CD8-positive, alpha-beta memory T cell (primary cell): Measurements from ENCODE around the gene PGBD4. TPM values are rescaled to one million over a fixed set of nuclear protein-coding genes. Genes with fewer than 3 reads are reported as not detected.

ENCODE experiments used
- CTCF ChIA-PET: fragments of 350-600 bp; sonication (Branson Sonifier 250); formaldehyde crosslinking; loops from one replicate; lab custom pipeline; 2021; ENCODE audit warnings: antibody characterized with exemption; lab: Charles Lee
- POLR2A ChIA-PET: fragments of 350-600 bp; sonication (Branson Sonifier 250); formaldehyde crosslinking; loops from one replicate; lab custom pipeline; 2021; ENCODE audit warnings: antibody characterized with exemption; lab: Charles Lee
- DNase-seq, 5 donors: peaks; one replicate each; pipeline versions ENCODE4 v3.0.0 to v3.0.0-alpha.2; 2020 to 2022; ENCODE audit warnings: mixed read lengths in 1 of 5
- H3K27ac ChIP-seq: one replicate; pipeline ENCODE4 v1.7.0; 2013; ENCODE audit warnings: low read depth, mild to moderate bottlenecking, low read length, moderate library complexity
- H3K27me3 ChIP-seq: 2 replicates; pipeline ENCODE4 v1.7.0; 2013; ENCODE audit warnings: low read length, mild to moderate bottlenecking; ENCODE audit not compliant: insufficient read depth, poor library complexity, severe bottlenecking
- H3K36me3 ChIP-seq: 2 replicates; pipeline ENCODE4 v1.7.0; 2013; ENCODE audit warnings: mild to moderate bottlenecking, low read length, moderate library complexity; ENCODE audit not compliant: insufficient read depth
- H3K4me1 ChIP-seq: 2 replicates; pipeline ENCODE4 v1.7.0; 2013; ENCODE audit warnings: mild to moderate bottlenecking, low read length, moderate library complexity; ENCODE audit not compliant: insufficient read depth
- H3K4me3 ChIP-seq: 2 replicates; pipeline ENCODE4 v1.7.0; 2013; ENCODE audit warnings: mild to moderate bottlenecking, low read length
- H3K9me3 ChIP-seq: 2 replicates; pipeline ENCODE4 v1.7.0; 2013; ENCODE audit warnings: mild to moderate bottlenecking, low read length
- H3K27ac Mint-ChIP-seq, 8 donors: one replicate each; pipeline ENCODE4 v1.8.0; 2020 to 2021; ENCODE audit warnings: mixed read lengths in 8 of 8, mild to moderate bottlenecking in 6 of 8, inconsistent platforms in 3 of 8, moderate library complexity in 3 of 8
- H3K27me3 Mint-ChIP-seq, 2 donors: one replicate each; pipeline ENCODE4 v1.8.0; 2020 to 2021; ENCODE audit warnings: mixed read lengths in 2 of 2, mild to moderate bottlenecking in 1 of 2, moderate library complexity in 1 of 2
- H3K36me3 Mint-ChIP-seq, 3 donors: one replicate each; pipeline ENCODE4 v1.8.0; 2020 to 2021; ENCODE audit warnings: mixed read lengths in 3 of 3, inconsistent platforms in 1 of 3, mild to moderate bottlenecking in 1 of 3
- H3K4me1 Mint-ChIP-seq, 3 donors: one replicate each; pipeline ENCODE4 v1.8.0; 2020 to 2021; ENCODE audit warnings: mixed read lengths in 3 of 3, inconsistent platforms in 1 of 3, mild to moderate bottlenecking in 1 of 3
- H3K4me3 Mint-ChIP-seq, 7 donors: one replicate each; pipeline ENCODE4 v1.8.0; 2020 to 2021; ENCODE audit warnings: mixed read lengths in 7 of 7, mild to moderate bottlenecking in 6 of 7, moderate library complexity in 4 of 7, inconsistent platforms in 2 of 7
- H3K9me3 Mint-ChIP-seq, 5 donors: one replicate each; pipeline ENCODE4 v1.8.0; 2020 to 2022; ENCODE audit warnings: mixed read lengths in 5 of 5, mild to moderate bottlenecking in 3 of 5, moderate library complexity in 2 of 5, inconsistent platforms in 1 of 5
- polyA plus RNA-seq: library from polyadenylated mRNA; unstranded; fragments of 300-500 nt; fragmentation: Illumina TruSeq; gene quantifications from one replicate; pipeline ENCODE4 v1.2.3, GENCODE V29; 2021
- total RNA-seq, 2 experiments: library from RNA; stranded (reverse); gene quantifications; one replicate each; pipeline ENCODE4 v1.2.3, GENCODE V29; 2021

Gene PGBD4
- total and polyA plus RNA-seq, 3 experiments from 2014 or later = 1.4 to 3.2 (median 2.8) TPM

- Histone ChIP-seq H3K27ac (no peak overlapping the region), H3K4me3 (no peak overlapping the region), H3K4me1 (no peaks in the 10 kb centered on the region), H3K9me3 (no peaks in the 10 kb centered on the region), H3K36me3 (no peaks in the 10 kb centered on the region), H3K27me3 (no peaks in the 10 kb centered on the region)
- Mint-ChIP-seq H3K9me3 (no peaks in the 10 kb centered on the region), H3K4me1 (peaks cover 3 to 5% (median 4%) of the 10 kb centered on the region in 3 donors), H3K36me3 (no peaks in the 10 kb centered on the region), H3K27me3 (no peaks in the 10 kb centered on the region), H3K27ac (peak overlapping the region in 2 of 8 donors; percentile 21 to 61), H3K4me3 (no peak overlapping the region)
- CTCF ChIA-PET = interaction anchor here (0.7 to 1.9 kb wide), 2 partner anchors 34 to 523 kb away, joined by 3 to 4 read pairs; no protein-coding TSS in a partner anchor
- POLR2A ChIA-PET = no interaction called here
- DNase-seq = no peak
Measured at GRCh38 chr15:34065261-34065660, 36.6 kb upstream of the PGBD4 start.

- H3K36me3 Mint-ChIP-seq = no peaks in the 10 kb centered on the region
- H3K9me3 Mint-ChIP-seq = no peaks in the 10 kb centered on the region
- no peak overlapping the region for H3K4me3 ChIP-seq
- H3K36me3 ChIP-seq = no peaks in the 10 kb centered on the region
- no peak for DNase-seq
- no peaks in the 10 kb centered on the region for H3K4me1 ChIP-seq
- no peaks in the 10 kb centered on the region for H3K27me3 ChIP-seq
- H3K4me3 Mint-ChIP-seq = no peak overlapping the region
- ChIA-PET POLR2A (no interaction called here), CTCF (interaction anchor here (0.7 kb wide), 1 partner anchor 522 kb away, joined by 3 read pairs; no protein-coding TSS in a partner anchor)
- H3K9me3 ChIP-seq = no peaks in the 10 kb centered on the region
- peaks cover 3 to 5% (median 4%) of the 10 kb centered on the region in 3 donors for H3K4me1 Mint-ChIP-seq
- no peak overlapping the region for H3K27ac ChIP-seq
- H3K27me3 Mint-ChIP-seq = no peaks in the 10 kb centered on the region
- peak overlapping the region in 1 of 8 donors; percentile 29 for H3K27ac Mint-ChIP-seq
Measured at GRCh38 chr15:34065941-34066340, 35.9 kb upstream of the PGBD4 start.

GRCh38 chr15:34070003-34070402, 31.9 kb upstream of the PGBD4 start:
- no peak overlapping the region for H3K27ac ChIP-seq
- DNase-seq = no peak
- no peaks in the 10 kb centered on the region for H3K36me3 ChIP-seq
- H3K4me3 ChIP-seq = no peak overlapping the region
- Mint-ChIP-seq H3K4me1 (no peaks in the 10 kb centered on the region), H3K9me3 (no peaks in the 10 kb centered on the region), H3K27ac (no peak overlapping the region), H3K36me3 (peaks cover 0 to 2% (median 0%) of the 10 kb centered on the region in 3 donors), H3K27me3 (no peaks in the 10 kb centered on the region), H3K4me3 (no peak overlapping the region)
- POLR2A ChIA-PET = no interaction called here
- no peaks in the 10 kb centered on the region for H3K9me3 ChIP-seq
- H3K4me1 ChIP-seq = no peaks in the 10 kb centered on the region
- H3K27me3 ChIP-seq = no peaks in the 10 kb centered on the region
- CTCF ChIA-PET = no interaction called here

- Mint-ChIP-seq H3K36me3 (peaks cover 0 to 8% (median 5%) of the 10 kb centered on the region in 3 donors), H3K9me3 (no peaks in the 10 kb centered on the region), H3K4me3 (no peak overlapping the region), H3K27ac (no peak overlapping the region), H3K27me3 (no peaks in the 10 kb centered on the region), H3K4me1 (no peaks in the 10 kb centered on the region)
- no peak overlapping the region for H3K4me3 ChIP-seq
- H3K36me3 ChIP-seq = no peaks in the 10 kb centered on the region
- H3K27me3 ChIP-seq = no peaks in the 10 kb centered on the region
- ChIA-PET CTCF (no interaction called here), POLR2A (no interaction called here)
- H3K9me3 ChIP-seq = no peaks in the 10 kb centered on the region
- DNase-seq = no peak
- H3K4me1 ChIP-seq = no peaks in the 10 kb centered on the region
- no peak overlapping the region for H3K27ac ChIP-seq
Measured at GRCh38 chr15:34076785-34077184, 25.1 kb upstream of the PGBD4 start.

GRCh38 chr15:34078900-34079299, 23.0 kb upstream of the PGBD4 start:
- DNase-seq = no peak
- H3K4me3 Mint-ChIP-seq = no peak overlapping the region
- CTCF ChIA-PET = interaction anchor here (1.6 kb wide), 1 partner anchor 16 kb away, joined by 6 read pairs; no protein-coding TSS in a partner anchor
- H3K27ac ChIP-seq = no peak overlapping the region
- no peaks in the 10 kb centered on the region for H3K36me3 ChIP-seq
- H3K4me3 ChIP-seq = no peak overlapping the region
- H3K27me3 ChIP-seq = no peaks in the 10 kb centered on the region
- no peaks in the 10 kb centered on the region for H3K9me3 Mint-ChIP-seq
- no peaks in the 10 kb centered on the region for H3K9me3 ChIP-seq
- H3K4me1 ChIP-seq = no peaks in the 10 kb centered on the region
- peak overlapping the region in 1 of 8 donors; percentile 40 for H3K27ac Mint-ChIP-seq
- POLR2A ChIA-PET = no interaction called here
- H3K27me3 Mint-ChIP-seq = no peaks in the 10 kb centered on the region
- H3K36me3 Mint-ChIP-seq = peaks cover 0 to 17% (median 11%) of the 10 kb centered on the region in 3 donors
- no peaks in the 10 kb centered on the region for H3K4me1 Mint-ChIP-seq

GRCh38 chr15:34079904-34080303, 22.0 kb upstream of the PGBD4 start:
- POLR2A ChIA-PET = no interaction called here
- Histone ChIP-seq H3K4me1 (no peaks in the 10 kb centered on the region), H3K4me3 (no peak overlapping the region), H3K9me3 (no peaks in the 10 kb centered on the region), H3K27me3 (no peaks in the 10 kb centered on the region), H3K36me3 (peaks cover 4% of the 10 kb centered on the region), H3K27ac (no peak overlapping the region)
- Mint-ChIP-seq H3K36me3 (peaks cover 3 to 26% (median 13%) of the 10 kb centered on the region in 3 donors), H3K27ac (no peak overlapping the region), H3K4me3 (no peak overlapping the region), H3K4me1 (no peaks in the 10 kb centered on the region), H3K9me3 (no peaks in the 10 kb centered on the region), H3K27me3 (no peaks in the 10 kb centered on the region)
- DNase-seq = no peak
- CTCF ChIA-PET = interaction anchor here (0.7 to 1.6 kb wide), 2 partner anchors 17 to 22 kb away, joined by 3 to 6 read pairs; no protein-coding TSS in a partner anchor

- Mint-ChIP-seq H3K9me3 (no peaks in the 10 kb centered on the region), H3K4me3 (no peak overlapping the region), H3K4me1 (peaks cover 0 to 4% (median 0%) of the 10 kb centered on the region in 3 donors), H3K27me3 (no peaks in the 10 kb centered on the region), H3K36me3 (peaks cover 3 to 57% (median 15%) of the 10 kb centered on the region in 3 donors), H3K27ac (peak overlapping the region in 1 of 8 donors; percentile 15)
- DNase-seq = no peak
- H3K9me3 ChIP-seq = no peaks in the 10 kb centered on the region
- no peaks in the 10 kb centered on the region for H3K27me3 ChIP-seq
- H3K4me3 ChIP-seq = no peak overlapping the region
- CTCF ChIA-PET = no interaction called here
- POLR2A ChIA-PET = no interaction called here
- H3K36me3 ChIP-seq = peaks cover 15% of the 10 kb centered on the region
- no peak overlapping the region for H3K27ac ChIP-seq
- no peaks in the 10 kb centered on the region for H3K4me1 ChIP-seq
Measured at GRCh38 chr15:34084086-34084485, 17.8 kb upstream of the PGBD4 start.

GRCh38 chr15:34085746-34086145, 16.1 kb upstream of the PGBD4 start:
- Histone ChIP-seq H3K27me3 (no peaks in the 10 kb centered on the region), H3K4me1 (no peaks in the 10 kb centered on the region), H3K36me3 (peaks cover 19% of the 10 kb centered on the region), H3K27ac (no peak overlapping the region), H3K4me3 (no peak overlapping the region), H3K9me3 (no peaks in the 10 kb centered on the region)
- ChIA-PET POLR2A (interaction anchor here (0.6 kb wide), 1 partner anchor 14 kb away, joined by 3 read pairs; no protein-coding TSS in a partner anchor), CTCF (interaction anchor here (1.0 to 1.5 kb wide), 2 partner anchors 16 to 34 kb away, joined by 3 read pairs; partner anchors contain the start of genes EMC7 and PGBD4)
- H3K27ac Mint-ChIP-seq = no peak overlapping the region
- peaks cover 4 to 7% (median 5%) of the 10 kb centered on the region in 3 donors for H3K4me1 Mint-ChIP-seq
- H3K4me3 Mint-ChIP-seq = no peak overlapping the region
- no peaks in the 10 kb centered on the region for H3K27me3 Mint-ChIP-seq
- H3K9me3 Mint-ChIP-seq = no peaks in the 10 kb centered on the region
- H3K36me3 Mint-ChIP-seq = peaks cover 3 to 67% (median 18%) of the 10 kb centered on the region in 3 donors
- DNase-seq = no peak
